Measurements from ENCODE around the gene EEF2.

GRCh38 chr19:4016903-4017638, 31.8 kb upstream of the EEF2 start:
- no peak for TF ChIP-seq CTCF (IDR thresholded peaks at IDR 0.05; ENCODE audit: extremely low read depth in 1 of 2, insufficient read depth in 1 of 2, low read depth in 1 of 2, low read length in 2 of 2)
- TF ChIP-seq MYC (IDR thresholded peaks at IDR 0.05; ENCODE audit: low read depth, low read length), result no peak
- no peak for TF ChIP-seq POLR2A (IDR thresholded peaks at IDR 0.05; ENCODE audit: low read depth, low read length)
- TF ChIP-seq POLR2AphosphoS5 (IDR thresholded peaks at IDR 0.05; ENCODE audit: insufficient read depth, low read depth, low read length), result no peak
- no peak for TF ChIP-seq EZH2 (IDR thresholded peaks at IDR 0.05; ENCODE audit: borderline replicate concordance, low read depth, low read length, severe bottlenecking)
